HG02588 (cell line): Measurements from ENCODE around the gene INPPL1.

Experiments
- ATAC-seq: cut with Tn5 transposase; IDR thresholded peaks from one replicate; pipeline ENCODE4 v1.9.1; 2021; ENCODE audit warnings: mild to moderate bottlenecking, moderate library complexity; ENCODE audit not compliant: unreplicated experiment

INPPL1 gene

GRCh38 chr11:72280037-72280436, 55.5 kb downstream of the INPPL1 start:
- ATAC-seq, result no peak

GRCh38 chr11:72280726-72281315, 56.3 kb downstream of the INPPL1 start:
- no peak for ATAC-seq

GRCh38 chr11:72283947-72284346, 59.4 kb downstream of the INPPL1 start:
- no peak for ATAC-seq

- ATAC-seq, result no peak
Observed at GRCh38 chr11:72287293-72287692, 62.7 kb downstream of the INPPL1 start.
